SK-N-SH (cell line): ENCODE results near the gene RILP. TPM values are rescaled to one million over a fixed set of nuclear protein-coding genes. Genes with fewer than 3 reads are reported as not detected.

ENCODE experiments used
- CTCF ChIA-PET: fragments of 300-600, 350-600 bp; formaldehyde crosslinking; extraction: SDS; loops from one replicate; lab custom pipeline; 2021; lab: Yijun Ruan, JAX
- POLR2A ChIA-PET: fragments of 350-600 bp; sonication (Branson Sonifier 250); formaldehyde crosslinking; extraction: SDS; loops from one replicate; lab custom pipeline; 2020; ENCODE audit warnings: antibody characterized with exemption, inconsistent platforms; lab: Yijun Ruan, JAX
- DNase-seq: peaks from one replicate; pipeline ENCODE4 v3.0.0; 2012
- H2AFZ ChIP-seq: fragments of 200-600 bp; sonication (generic); 2 replicates; pipeline ENCODE4 v1.8.1; 2016; ENCODE audit warnings: antibody characterized with exemption, mild to moderate bottlenecking, low read depth
- H3F3A ChIP-seq: fragments of 200-600 bp; sonication (generic); replicated peaks from 2 replicates; pipeline ENCODE3; 2016; ENCODE audit warnings: antibody characterized with exemption, mild to moderate bottlenecking; ENCODE audit not compliant: insufficient read depth
- H3K27ac ChIP-seq, 2 experiments: fragments of 200-500 bp in 1 of 2; fragments of 200-600 bp in 1 of 2; sonication (Bioruptor generic) in 1 of 2; sonication (generic), shearing (Covaris generic) in 1 of 2; 2 replicates each; pipeline versions ENCODE4 v1.5.1 to v1.6.1; 2014 to 2016; ENCODE audit warnings: low read depth in 2 of 2, inconsistent platforms in 1 of 2, low read length in 1 of 2, mild to moderate bottlenecking in 1 of 2, mixed read lengths in 1 of 2
- H3K27me3 ChIP-seq: fragments of 200-600 bp; sonication (generic), shearing (Covaris generic); 2 replicates; pipeline ENCODE4 v1.6.1; 2016; ENCODE audit warnings: mixed run types; ENCODE audit not compliant: insufficient read depth
- H3K36me3 ChIP-seq, 2 experiments: fragments of 200-500 bp in 1 of 2; fragments of 200-600 bp in 1 of 2; sonication (Bioruptor generic) in 1 of 2; sonication (generic) in 1 of 2; replicated peaks in 1 of 2; 2 replicates each; pipeline versions ENCODE3 to v1.5.1; 2014 to 2016; ENCODE audit warnings: low read length in 1 of 2, mild to moderate bottlenecking in 1 of 2; ENCODE audit not compliant: insufficient read depth in 2 of 2, control insufficient read depth in 1 of 2
- H3K4me1 ChIP-seq, 2 experiments: fragments of 200-500 bp in 1 of 2; fragments of 200-600 bp in 1 of 2; sonication (Bioruptor generic) in 1 of 2; sonication (generic), shearing (Covaris generic) in 1 of 2; 2 replicates each; pipeline versions ENCODE4 v1.5.1 to v1.6.1; 2014 to 2016; ENCODE audit warnings: low read depth in 1 of 2, low read length in 1 of 2, mixed run types in 1 of 2; ENCODE audit not compliant: insufficient read depth in 2 of 2, control insufficient read depth in 1 of 2
- H3K4me2 ChIP-seq: fragments of 200-600 bp; sonication (generic), shearing (Covaris generic); 2 replicates; pipeline ENCODE4 v1.6.1; 2017; ENCODE audit warnings: mixed run types
- H3K4me3 ChIP-seq, 2 experiments: fragments of 200-500 bp in 1 of 2; fragments of 200-600 bp in 1 of 2; sonication (Bioruptor generic) in 1 of 2; sonication (generic), shearing (Covaris generic) in 1 of 2; 2 replicates each; pipeline versions ENCODE4 v1.5.1 to v1.8.1; 2014 to 2016; ENCODE audit warnings: low read depth in 2 of 2, inconsistent platforms in 1 of 2, low read length in 1 of 2, mild to moderate bottlenecking in 1 of 2, mixed read lengths in 1 of 2, moderate library complexity in 1 of 2
- H3K79me2 ChIP-seq: fragments of 200-600 bp; sonication (generic); 2 replicates; pipeline ENCODE4 v1.8.1; 2017; ENCODE audit warnings: mild to moderate bottlenecking; ENCODE audit not compliant: insufficient read depth
- H3K9ac ChIP-seq: fragments of 200-600 bp; sonication (generic); 2 replicates; pipeline ENCODE4 v1.6.1; 2017; ENCODE audit warnings: mixed run types
- H3K9me2 ChIP-seq: fragments of 200-600 bp; sonication (generic); 2 replicates; pipeline ENCODE4 v1.6.1; 2017; ENCODE audit warnings: mixed run types
- H3K9me3 ChIP-seq: fragments of 200-600 bp; sonication (generic); 2 replicates; pipeline ENCODE4 v1.6.1; 2017; ENCODE audit warnings: mixed run types, mild to moderate bottlenecking, moderate library complexity
- H4K20me1 ChIP-seq: fragments of 200-600 bp; sonication (generic); 2 replicates; pipeline ENCODE4 v1.6.1; 2017; ENCODE audit warnings: mild to moderate bottlenecking, mixed run types; ENCODE audit not compliant: insufficient read depth
- ELF1 ChIP-seq: IDR thresholded peaks from 2 replicates; pipeline ENCODE4 v1.4.0; 2012
- EZH2phosphoT487 ChIP-seq: fragments of 200-600 bp; sonication (generic); IDR thresholded peaks from 2 replicates; pipeline ENCODE4 v1.6.1; 2017; ENCODE audit warnings: low read depth, mixed run types, mild to moderate bottlenecking, antibody characterized with exemption, moderate library complexity, borderline replicate concordance
- FOSL2 ChIP-seq: IDR thresholded peaks from 2 replicates; pipeline ENCODE4 v1.4.0; 2012; ENCODE audit warnings: low read depth, mild to moderate bottlenecking, moderate library complexity, borderline replicate concordance
- FOXJ3 ChIP-seq: sonication (generic); formaldehyde crosslinking; IDR thresholded peaks from 2 replicates; pipeline ENCODE4 v1.5.1; 2020; ENCODE audit warnings: mild to moderate bottlenecking, missing genetic modification reagents
- FOXM1 ChIP-seq: IDR thresholded peaks from 2 replicates; pipeline ENCODE4 v1.4.0; 2012; ENCODE audit warnings: low read depth, mild to moderate bottlenecking
- MEF2A ChIP-seq: IDR thresholded peaks from 2 replicates; pipeline ENCODE4 v1.4.0; 2012; ENCODE audit warnings: low read depth, borderline replicate concordance
- NFIC ChIP-seq: IDR thresholded peaks from 2 replicates; pipeline ENCODE4 v1.4.0; 2012; ENCODE audit warnings: borderline replicate concordance
- RAD21 ChIP-seq: IDR thresholded peaks from 2 replicates; pipeline ENCODE4 v1.6.1; 2012; ENCODE audit warnings: mild to moderate bottlenecking, low read length
- RCOR1 ChIP-seq: fragments of 150-350 bp; IDR thresholded peaks from 2 replicates; pipeline ENCODE4 v1.6.1; 2017; ENCODE audit warnings: antibody characterized with exemption, low read length
- TAF1 ChIP-seq: IDR thresholded peaks from 2 replicates; pipeline ENCODE4 v1.6.1; 2012; ENCODE audit warnings: low read depth, mild to moderate bottlenecking, low read length, moderate library complexity, borderline replicate concordance
- TCF12 ChIP-seq: IDR thresholded peaks from 2 replicates; pipeline ENCODE4 v1.4.0; 2012
- WGBS: methylation state at CpG from one replicate; pipeline ENCODE4 v1.1.6; 2017; ENCODE audit warnings: low lambda C conversion rate; 5-methylcytosine and 5-hydroxymethylcytosine counted together
- polyA plus RNA-seq, 3 experiments: library from polyadenylated mRNA; depleted of rRNA; stranded (reverse); fragments of >200 nt; gene quantifications; 2 replicates each; pipeline ENCODE4 v1.2.3, GENCODE V29; 2012
- TF ChIP-seq, protein P1 (sequence below): IDR thresholded peaks from 2 replicates; pipeline ENCODE4 v1.4.0; 2012; ENCODE audit warnings: low read depth, borderline replicate concordance
- TF ChIP-seq, protein P2 (sequence below): fragments of 150-350 bp; IDR thresholded peaks from 2 replicates; pipeline ENCODE4 v1.6.1; 2017; ENCODE audit warnings: antibody characterized with exemption, low read length, low read depth, borderline replicate concordance
- TF ChIP-seq, protein P3 (sequence below): fragments of 200-600 bp; sonication (generic); IDR thresholded peaks from 2 replicates; pipeline ENCODE4 v1.6.1; 2017; ENCODE audit warnings: antibody characterized with exemption, mild to moderate bottlenecking, moderate library complexity
- TF ChIP-seq, protein P4 (sequence below): fragments of 150-350 bp; IDR thresholded peaks from 2 replicates; pipeline ENCODE4 v1.6.1; 2016; ENCODE audit warnings: mild to moderate bottlenecking, low read depth, low read length

Gene RILP
- polyA plus RNA-seq, 1 of the 3 experiments (the other 2 are of a cell fraction), result 3.8 TPM

DNA sequence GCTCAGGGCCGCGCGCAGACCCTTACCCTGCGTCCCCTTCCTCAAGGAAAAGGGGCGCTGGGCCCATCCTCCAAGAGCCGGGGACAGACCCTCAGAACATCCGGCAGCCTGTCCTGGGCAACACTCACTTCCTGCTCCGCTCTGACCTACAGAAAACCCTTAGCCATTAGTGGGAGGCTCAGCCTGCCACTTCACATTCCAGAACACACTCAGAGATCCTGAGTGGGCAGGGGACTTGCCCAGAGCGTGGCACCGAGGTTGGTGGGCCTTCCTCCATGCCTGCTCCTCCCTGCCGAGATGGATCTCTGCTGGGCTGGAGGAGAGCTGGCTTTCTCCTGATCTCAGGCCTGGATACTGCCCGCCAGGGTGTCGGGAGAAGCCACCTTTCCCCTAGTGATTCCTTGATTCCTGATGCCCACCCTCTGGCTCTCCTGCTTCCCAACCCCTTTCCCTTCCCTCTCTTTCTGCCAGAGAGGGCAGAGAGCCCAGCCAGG, 5.6 kb downstream of the RILP start:
- Histone ChIP-seq H3K27ac (no peak overlapping the region), H3K79me2 (no peaks in the 10 kb centered on the region), H2AFZ (no peak overlapping the region), H3K9me2 (no peaks in the 10 kb centered on the region), H3F3A (peaks cover 5% of the 10 kb centered on the region), H3K4me1 (peaks cover 13 to 31% of the 10 kb centered on the region in 2 experiments; a peak in 2 of 4 replicates), H3K4me3 (peak overlapping the region in 1 of 2 experiments; percentile 46; a peak in 1 of 4 replicates), H3K4me2 (peak overlapping the region; percentile 12; the same call in 1 of the 2 replicates), H3K9me3 (no peaks in the 10 kb centered on the region), H4K20me1 (no peaks in the 10 kb centered on the region), H3K27me3 (no peaks in the 10 kb centered on the region), H3K36me3 (no peaks in the 10 kb centered on the region), H3K9ac (no peak overlapping the region)
- no peak for DNase-seq
- ChIA-PET POLR2A (interaction anchor here (1.0 kb wide), 1 partner anchor 70 kb away, joined by 3 read pairs; no protein-coding TSS in a partner anchor), CTCF (interaction anchor here (0.9 to 1.6 kb wide), 8 partner anchors 12 to 247 kb away, joined by 3 to 14 read pairs (median 4); partner anchors contain the start of genes INPP5K and SLC43A2)
- no peak for TF ChIP-seq RCOR1
- no peak for TF ChIP-seq ELF1
- no peak for TF ChIP-seq TCF12
- no peak for TF ChIP-seq RAD21
- TF ChIP-seq FOXJ3 (CRISPR knock-in tag), result no peak
- TF ChIP-seq TAF1, result no peak
- TF ChIP-seq MEF2A, result no peak
- no peak for TF ChIP-seq FOXM1
- TF ChIP-seq, protein P1, sequence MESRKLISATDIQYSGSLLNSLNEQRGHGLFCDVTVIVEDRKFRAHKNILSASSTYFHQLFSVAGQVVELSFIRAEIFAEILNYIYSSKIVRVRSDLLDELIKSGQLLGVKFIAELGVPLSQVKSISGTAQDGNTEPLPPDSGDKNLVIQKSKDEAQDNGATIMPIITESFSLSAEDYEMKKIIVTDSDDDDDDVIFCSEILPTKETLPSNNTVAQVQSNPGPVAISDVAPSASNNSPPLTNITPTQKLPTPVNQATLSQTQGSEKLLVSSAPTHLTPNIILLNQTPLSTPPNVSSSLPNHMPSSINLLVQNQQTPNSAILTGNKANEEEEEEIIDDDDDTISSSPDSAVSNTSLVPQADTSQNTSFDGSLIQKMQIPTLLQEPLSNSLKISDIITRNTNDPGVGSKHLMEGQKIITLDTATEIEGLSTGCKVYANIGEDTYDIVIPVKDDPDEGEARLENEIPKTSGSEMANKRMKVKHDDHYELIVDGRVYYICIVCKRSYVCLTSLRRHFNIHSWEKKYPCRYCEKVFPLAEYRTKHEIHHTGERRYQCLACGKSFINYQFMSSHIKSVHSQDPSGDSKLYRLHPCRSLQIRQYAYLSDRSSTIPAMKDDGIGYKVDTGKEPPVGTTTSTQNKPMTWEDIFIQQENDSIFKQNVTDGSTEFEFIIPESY, result no peak
- TF ChIP-seq, protein P2, sequence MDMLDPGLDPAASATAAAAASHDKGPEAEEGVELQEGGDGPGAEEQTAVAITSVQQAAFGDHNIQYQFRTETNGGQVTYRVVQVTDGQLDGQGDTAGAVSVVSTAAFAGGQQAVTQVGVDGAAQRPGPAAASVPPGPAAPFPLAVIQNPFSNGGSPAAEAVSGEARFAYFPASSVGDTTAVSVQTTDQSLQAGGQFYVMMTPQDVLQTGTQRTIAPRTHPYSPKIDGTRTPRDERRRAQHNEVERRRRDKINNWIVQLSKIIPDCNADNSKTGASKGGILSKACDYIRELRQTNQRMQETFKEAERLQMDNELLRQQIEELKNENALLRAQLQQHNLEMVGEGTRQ, result no peak
- TF ChIP-seq, protein P3, sequence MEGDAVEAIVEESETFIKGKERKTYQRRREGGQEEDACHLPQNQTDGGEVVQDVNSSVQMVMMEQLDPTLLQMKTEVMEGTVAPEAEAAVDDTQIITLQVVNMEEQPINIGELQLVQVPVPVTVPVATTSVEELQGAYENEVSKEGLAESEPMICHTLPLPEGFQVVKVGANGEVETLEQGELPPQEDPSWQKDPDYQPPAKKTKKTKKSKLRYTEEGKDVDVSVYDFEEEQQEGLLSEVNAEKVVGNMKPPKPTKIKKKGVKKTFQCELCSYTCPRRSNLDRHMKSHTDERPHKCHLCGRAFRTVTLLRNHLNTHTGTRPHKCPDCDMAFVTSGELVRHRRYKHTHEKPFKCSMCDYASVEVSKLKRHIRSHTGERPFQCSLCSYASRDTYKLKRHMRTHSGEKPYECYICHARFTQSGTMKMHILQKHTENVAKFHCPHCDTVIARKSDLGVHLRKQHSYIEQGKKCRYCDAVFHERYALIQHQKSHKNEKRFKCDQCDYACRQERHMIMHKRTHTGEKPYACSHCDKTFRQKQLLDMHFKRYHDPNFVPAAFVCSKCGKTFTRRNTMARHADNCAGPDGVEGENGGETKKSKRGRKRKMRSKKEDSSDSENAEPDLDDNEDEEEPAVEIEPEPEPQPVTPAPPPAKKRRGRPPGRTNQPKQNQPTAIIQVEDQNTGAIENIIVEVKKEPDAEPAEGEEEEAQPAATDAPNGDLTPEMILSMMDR, result no peak
- TF ChIP-seq, protein P4, sequence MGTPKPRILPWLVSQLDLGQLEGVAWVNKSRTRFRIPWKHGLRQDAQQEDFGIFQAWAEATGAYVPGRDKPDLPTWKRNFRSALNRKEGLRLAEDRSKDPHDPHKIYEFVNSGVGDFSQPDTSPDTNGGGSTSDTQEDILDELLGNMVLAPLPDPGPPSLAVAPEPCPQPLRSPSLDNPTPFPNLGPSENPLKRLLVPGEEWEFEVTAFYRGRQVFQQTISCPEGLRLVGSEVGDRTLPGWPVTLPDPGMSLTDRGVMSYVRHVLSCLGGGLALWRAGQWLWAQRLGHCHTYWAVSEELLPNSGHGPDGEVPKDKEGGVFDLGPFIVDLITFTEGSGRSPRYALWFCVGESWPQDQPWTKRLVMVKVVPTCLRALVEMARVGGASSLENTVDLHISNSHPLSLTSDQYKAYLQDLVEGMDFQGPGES, result no peak
- TF ChIP-seq EZH2phosphoT487, result no peak
- TF ChIP-seq FOSL2, result no peak
- no peak for TF ChIP-seq NFIC
- 100% methylated on average over 3 of the region's 13 CpGs for WGBS
